H1 (cell line): ENCODE measurements around the gene RAB24.

ENCODE experiments used
- CTCF ChIP-seq, 3 experiments: IDR thresholded peaks; 1 replicate in 2 of 3; 2 replicates in 1 of 3; pipeline versions ENCODE4 v1.5.1 to v1.6.1; 2011; ENCODE audit warnings: low read length in 3 of 3, mild to moderate bottlenecking in 3 of 3, inconsistent platforms in 2 of 3, low read depth in 1 of 3, moderate library complexity in 1 of 3; ENCODE audit not compliant: insufficient read depth in 1 of 3; ENCODE audit errors: control extremely low read depth in 1 of 3
- FOSL1 ChIP-seq: IDR thresholded peaks from 2 replicates; pipeline ENCODE4 v1.6.1; 2011; ENCODE audit warnings: mild to moderate bottlenecking, low read depth, low read length, moderate library complexity; ENCODE audit not compliant: insufficient read depth
- KDM1A ChIP-seq: fragments of 200-600, 300-600 bp; sonication (generic); IDR thresholded peaks from 2 replicates; pipeline ENCODE4 v1.7.1; 2016; ENCODE audit warnings: mild to moderate bottlenecking, low read length, borderline replicate concordance
- SUZ12 ChIP-seq: fragments of 200-600 bp; sonication (generic); IDR thresholded peaks from 2 replicates; pipeline ENCODE4 v1.6.1; 2012; ENCODE audit warnings: mild to moderate bottlenecking, inconsistent platforms, low read length, moderate library complexity, mixed read lengths
- YY1 ChIP-seq: IDR thresholded peaks from 2 replicates; pipeline ENCODE4 v1.6.1; 2011; ENCODE audit warnings: low read depth, mild to moderate bottlenecking, low read length
- TF ChIP-seq, protein P1 (sequence below): fragments of 300-600 bp; sonication (generic); IDR thresholded peaks from 2 replicates; pipeline ENCODE4 v1.7.1; 2012; ENCODE audit warnings: low read length, moderate library complexity, mild to moderate bottlenecking, inconsistent platforms; ENCODE audit not compliant: insufficient replicate concordance

DNA sequence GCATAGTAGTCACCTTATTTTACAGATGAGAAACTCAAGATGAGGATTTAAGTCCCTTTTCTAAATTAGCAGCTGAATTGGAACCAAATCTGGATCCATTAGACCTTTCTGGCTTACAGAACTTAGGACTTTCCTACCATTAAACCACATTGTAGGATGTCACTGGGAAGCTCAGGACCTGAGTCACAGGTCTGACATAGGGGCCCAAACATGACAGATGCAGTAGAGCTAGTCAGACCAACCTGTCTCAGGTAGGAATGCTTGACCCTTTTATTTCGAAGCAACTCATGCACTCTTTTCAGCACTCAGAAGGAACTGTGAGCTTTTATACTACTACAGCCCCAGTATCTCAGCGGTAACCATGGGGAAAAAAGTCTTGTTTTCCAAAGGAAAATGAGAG, 2.6 kb downstream of the RAB24 start:
- no peak for TF ChIP-seq CTCF (IDR thresholded peaks at IDR 0.05; ENCODE audit: control extremely low read depth in 1 of 3, insufficient read depth in 1 of 3, low read depth in 1 of 3, low read length in 3 of 3)
- TF ChIP-seq KDM1A: no peak
- no peak for TF ChIP-seq SUZ12
- TF ChIP-seq YY1: no peak
- TF ChIP-seq, protein P1, sequence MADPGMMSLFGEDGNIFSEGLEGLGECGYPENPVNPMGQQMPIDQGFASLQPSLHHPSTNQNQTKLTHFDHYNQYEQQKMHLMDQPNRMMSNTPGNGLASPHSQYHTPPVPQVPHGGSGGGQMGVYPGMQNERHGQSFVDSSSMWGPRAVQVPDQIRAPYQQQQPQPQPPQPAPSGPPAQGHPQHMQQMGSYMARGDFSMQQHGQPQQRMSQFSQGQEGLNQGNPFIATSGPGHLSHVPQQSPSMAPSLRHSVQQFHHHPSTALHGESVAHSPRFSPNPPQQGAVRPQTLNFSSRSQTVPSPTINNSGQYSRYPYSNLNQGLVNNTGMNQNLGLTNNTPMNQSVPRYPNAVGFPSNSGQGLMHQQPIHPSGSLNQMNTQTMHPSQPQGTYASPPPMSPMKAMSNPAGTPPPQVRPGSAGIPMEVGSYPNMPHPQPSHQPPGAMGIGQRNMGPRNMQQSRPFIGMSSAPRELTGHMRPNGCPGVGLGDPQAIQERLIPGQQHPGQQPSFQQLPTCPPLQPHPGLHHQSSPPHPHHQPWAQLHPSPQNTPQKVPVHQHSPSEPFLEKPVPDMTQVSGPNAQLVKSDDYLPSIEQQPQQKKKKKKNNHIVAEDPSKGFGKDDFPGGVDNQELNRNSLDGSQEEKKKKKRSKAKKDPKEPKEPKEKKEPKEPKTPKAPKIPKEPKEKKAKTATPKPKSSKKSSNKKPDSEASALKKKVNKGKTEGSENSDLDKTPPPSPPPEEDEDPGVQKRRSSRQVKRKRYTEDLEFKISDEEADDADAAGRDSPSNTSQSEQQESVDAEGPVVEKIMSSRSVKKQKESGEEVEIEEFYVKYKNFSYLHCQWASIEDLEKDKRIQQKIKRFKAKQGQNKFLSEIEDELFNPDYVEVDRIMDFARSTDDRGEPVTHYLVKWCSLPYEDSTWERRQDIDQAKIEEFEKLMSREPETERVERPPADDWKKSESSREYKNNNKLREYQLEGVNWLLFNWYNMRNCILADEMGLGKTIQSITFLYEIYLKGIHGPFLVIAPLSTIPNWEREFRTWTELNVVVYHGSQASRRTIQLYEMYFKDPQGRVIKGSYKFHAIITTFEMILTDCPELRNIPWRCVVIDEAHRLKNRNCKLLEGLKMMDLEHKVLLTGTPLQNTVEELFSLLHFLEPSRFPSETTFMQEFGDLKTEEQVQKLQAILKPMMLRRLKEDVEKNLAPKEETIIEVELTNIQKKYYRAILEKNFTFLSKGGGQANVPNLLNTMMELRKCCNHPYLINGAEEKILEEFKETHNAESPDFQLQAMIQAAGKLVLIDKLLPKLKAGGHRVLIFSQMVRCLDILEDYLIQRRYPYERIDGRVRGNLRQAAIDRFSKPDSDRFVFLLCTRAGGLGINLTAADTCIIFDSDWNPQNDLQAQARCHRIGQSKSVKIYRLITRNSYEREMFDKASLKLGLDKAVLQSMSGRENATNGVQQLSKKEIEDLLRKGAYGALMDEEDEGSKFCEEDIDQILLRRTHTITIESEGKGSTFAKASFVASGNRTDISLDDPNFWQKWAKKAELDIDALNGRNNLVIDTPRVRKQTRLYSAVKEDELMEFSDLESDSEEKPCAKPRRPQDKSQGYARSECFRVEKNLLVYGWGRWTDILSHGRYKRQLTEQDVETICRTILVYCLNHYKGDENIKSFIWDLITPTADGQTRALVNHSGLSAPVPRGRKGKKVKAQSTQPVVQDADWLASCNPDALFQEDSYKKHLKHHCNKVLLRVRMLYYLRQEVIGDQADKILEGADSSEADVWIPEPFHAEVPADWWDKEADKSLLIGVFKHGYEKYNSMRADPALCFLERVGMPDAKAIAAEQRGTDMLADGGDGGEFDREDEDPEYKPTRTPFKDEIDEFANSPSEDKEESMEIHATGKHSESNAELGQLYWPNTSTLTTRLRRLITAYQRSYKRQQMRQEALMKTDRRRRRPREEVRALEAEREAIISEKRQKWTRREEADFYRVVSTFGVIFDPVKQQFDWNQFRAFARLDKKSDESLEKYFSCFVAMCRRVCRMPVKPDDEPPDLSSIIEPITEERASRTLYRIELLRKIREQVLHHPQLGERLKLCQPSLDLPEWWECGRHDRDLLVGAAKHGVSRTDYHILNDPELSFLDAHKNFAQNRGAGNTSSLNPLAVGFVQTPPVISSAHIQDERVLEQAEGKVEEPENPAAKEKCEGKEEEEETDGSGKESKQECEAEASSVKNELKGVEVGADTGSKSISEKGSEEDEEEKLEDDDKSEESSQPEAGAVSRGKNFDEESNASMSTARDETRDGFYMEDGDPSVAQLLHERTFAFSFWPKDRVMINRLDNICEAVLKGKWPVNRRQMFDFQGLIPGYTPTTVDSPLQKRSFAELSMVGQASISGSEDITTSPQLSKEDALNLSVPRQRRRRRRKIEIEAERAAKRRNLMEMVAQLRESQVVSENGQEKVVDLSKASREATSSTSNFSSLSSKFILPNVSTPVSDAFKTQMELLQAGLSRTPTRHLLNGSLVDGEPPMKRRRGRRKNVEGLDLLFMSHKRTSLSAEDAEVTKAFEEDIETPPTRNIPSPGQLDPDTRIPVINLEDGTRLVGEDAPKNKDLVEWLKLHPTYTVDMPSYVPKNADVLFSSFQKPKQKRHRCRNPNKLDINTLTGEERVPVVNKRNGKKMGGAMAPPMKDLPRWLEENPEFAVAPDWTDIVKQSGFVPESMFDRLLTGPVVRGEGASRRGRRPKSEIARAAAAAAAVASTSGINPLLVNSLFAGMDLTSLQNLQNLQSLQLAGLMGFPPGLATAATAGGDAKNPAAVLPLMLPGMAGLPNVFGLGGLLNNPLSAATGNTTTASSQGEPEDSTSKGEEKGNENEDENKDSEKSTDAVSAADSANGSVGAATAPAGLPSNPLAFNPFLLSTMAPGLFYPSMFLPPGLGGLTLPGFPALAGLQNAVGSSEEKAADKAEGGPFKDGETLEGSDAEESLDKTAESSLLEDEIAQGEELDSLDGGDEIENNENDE: no peak
- no peak for TF ChIP-seq FOSL1
